NCI-H524 treated with DMSO at 0.1 percent for 48 hours (cell line): Measurements from ENCODE around the gene COL6A3.

Experiments
- DNase-seq: peaks from one replicate; lab custom pipeline; 2025; lab: John Stamatoyannopoulos, UW

Gene COL6A3, protein sequence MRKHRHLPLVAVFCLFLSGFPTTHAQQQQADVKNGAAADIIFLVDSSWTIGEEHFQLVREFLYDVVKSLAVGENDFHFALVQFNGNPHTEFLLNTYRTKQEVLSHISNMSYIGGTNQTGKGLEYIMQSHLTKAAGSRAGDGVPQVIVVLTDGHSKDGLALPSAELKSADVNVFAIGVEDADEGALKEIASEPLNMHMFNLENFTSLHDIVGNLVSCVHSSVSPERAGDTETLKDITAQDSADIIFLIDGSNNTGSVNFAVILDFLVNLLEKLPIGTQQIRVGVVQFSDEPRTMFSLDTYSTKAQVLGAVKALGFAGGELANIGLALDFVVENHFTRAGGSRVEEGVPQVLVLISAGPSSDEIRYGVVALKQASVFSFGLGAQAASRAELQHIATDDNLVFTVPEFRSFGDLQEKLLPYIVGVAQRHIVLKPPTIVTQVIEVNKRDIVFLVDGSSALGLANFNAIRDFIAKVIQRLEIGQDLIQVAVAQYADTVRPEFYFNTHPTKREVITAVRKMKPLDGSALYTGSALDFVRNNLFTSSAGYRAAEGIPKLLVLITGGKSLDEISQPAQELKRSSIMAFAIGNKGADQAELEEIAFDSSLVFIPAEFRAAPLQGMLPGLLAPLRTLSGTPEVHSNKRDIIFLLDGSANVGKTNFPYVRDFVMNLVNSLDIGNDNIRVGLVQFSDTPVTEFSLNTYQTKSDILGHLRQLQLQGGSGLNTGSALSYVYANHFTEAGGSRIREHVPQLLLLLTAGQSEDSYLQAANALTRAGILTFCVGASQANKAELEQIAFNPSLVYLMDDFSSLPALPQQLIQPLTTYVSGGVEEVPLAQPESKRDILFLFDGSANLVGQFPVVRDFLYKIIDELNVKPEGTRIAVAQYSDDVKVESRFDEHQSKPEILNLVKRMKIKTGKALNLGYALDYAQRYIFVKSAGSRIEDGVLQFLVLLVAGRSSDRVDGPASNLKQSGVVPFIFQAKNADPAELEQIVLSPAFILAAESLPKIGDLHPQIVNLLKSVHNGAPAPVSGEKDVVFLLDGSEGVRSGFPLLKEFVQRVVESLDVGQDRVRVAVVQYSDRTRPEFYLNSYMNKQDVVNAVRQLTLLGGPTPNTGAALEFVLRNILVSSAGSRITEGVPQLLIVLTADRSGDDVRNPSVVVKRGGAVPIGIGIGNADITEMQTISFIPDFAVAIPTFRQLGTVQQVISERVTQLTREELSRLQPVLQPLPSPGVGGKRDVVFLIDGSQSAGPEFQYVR (N-terminal part only)

DNA sequence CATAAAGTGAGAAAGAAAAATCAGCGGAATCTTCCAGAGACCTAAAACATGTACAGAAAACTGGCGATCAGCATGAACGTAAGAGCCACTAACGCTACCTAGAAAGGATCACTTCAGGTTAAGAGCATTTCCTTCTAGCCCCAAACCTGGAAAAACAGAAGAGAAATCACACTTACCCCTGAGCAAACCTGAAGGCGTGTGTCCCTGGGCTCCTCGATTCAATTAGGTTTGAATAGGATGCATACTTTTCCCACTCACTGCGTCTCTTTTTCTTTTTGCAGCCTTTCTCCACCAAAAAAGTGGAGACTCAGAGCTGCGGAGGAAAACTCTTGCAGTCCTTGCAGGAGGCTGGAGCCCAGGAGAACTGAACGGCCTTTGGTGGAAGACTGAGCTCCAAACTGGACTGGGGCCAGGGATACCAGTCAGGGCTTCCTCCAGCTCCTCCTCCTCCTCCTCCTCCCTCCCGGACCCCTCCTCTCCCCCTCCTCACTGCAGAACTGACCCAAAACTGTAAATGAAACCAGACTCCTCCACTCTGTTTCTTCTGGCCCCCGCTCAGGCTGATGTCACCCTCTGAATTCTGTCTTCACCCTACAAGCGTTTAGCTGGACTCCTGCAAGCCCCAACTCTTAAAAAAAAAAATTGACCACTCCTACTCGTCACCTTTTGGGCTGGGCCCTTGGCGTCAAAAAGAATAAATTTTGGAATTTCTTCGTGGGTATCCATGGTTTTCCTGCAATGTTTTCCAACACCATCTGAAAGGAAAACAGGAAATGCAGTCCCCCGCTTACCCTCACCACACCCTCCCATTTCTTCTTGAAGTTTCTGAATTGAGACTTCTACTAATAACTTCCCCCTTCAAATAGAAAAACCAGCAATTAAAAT is at the start of gene COL6A3:
Gene COL6A3 (minus strand): TSS at position 388 of the 885 bp plus-strand sequence. CDS start 17,347 bp downstream, outside the sequence.
- no peak for DNase-seq

DNA sequence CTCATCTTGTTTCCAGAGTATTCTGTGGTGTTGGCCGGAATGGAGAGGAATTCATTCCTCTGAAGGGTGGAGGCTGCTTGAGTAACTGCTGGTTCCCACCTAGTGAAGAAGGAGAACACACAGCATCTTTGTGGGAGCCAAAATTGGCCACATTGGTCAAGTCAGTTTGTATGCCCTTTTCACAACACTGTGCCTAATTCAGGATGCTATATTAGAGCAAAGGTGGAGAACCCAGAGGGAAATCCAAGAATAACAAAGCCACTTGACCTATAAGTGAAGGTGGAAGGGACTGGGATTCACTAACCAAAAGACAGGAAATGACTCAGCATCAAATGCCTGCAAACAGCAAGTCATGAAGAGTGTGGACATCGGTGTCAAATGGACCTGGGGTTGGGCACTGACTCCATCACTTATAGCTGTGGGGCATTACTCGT is 45.8 kb upstream of the COL6A3 start:
- DNase-seq = no peak

DNA sequence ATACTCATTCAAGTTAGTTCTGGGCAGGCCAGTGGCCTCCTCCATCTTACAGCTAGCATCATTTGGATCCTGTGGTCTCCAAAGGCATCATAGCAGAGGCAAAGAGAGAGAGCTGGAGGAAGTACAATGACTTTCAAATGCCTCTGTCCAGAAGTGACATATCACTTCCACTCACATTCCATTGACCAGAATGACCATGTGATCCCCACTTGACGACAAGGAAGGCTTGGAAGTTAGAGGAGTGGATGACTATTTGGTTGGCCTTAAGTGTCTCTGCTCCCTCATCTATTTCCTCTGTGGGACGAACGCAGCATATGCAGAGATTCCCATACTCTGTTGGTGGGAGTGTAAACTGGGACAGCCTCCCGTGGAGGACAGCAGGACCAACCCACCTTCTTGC is 45.3 kb upstream of the COL6A3 start:
- no peak for DNase-seq

DNA sequence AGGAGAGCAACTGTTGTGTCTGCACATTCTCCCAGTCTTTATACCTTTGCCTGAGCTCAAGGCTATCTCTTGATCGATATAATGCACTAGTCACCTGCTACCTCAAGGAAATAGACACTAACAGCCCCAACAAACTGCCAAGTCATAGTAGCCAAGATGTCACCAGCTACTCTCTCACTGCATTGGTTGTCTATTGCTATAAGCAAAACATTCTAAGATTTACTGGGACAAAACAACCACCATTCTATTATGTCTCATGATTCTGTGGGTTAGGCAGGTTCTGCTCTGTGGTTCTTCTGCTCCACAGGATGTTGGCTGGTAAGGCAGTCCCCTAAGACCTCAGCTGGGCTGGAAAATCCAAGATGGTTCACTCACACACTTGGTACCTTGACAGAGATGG is 44.6 kb upstream of the COL6A3 start:
- no peak for DNase-seq

DNA sequence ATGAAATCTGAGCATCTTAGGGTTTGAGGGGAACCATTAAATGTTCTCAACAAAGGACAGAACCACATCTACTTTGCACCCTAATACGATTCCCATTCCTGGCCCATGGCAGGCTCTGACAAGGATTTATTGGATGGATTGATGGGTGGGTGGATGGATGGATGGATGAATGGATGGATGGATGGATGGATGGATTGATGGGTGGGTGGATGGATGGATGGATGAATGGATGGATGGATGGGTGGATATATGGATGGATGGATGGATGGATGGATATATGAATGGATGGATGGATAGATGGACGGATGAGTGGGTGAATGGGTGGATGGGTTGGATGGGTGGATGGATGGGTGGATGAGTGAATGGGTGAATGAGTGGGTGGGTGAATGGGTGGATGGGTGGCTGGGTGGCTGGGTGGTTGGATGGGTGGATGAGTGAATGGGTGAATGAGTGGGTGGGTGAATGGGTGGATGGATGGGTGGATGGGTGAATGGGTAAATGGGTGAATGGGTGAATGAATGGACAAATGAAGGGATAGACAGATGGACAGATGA is 43.5 kb upstream of the COL6A3 start:
- DNase-seq = no peak

DNA sequence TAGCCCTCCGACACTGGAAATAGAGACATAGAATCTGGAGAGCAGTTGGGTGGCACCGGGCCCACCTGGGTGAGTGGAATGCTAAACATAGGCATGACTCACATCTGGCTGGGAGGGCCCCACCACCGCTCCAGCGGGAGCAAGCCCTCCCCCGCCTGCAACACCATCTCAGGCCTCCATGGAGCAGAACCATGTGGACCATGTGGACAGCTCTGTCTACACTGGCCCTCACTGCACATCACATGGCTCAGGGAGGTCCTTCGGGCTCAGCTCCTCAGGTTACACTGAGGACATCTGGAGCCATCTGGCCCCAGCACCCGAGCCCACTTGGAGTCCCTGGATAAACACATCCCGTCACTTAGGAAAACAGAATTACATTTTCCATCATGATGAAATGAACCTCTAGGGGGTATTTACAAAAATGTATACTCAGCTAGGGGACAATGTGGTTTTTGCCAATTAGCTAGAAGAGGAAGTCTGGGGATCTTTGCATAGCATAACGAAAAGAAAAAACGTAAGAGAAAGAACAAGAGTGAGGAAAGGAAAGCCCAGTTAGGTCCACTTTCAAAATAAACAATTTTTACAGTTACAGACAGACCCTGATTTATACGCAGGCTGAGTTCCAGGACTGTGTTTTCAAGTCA is 42.4 kb upstream of the COL6A3 start:
- peak; percentile 63 for DNase-seq

DNA sequence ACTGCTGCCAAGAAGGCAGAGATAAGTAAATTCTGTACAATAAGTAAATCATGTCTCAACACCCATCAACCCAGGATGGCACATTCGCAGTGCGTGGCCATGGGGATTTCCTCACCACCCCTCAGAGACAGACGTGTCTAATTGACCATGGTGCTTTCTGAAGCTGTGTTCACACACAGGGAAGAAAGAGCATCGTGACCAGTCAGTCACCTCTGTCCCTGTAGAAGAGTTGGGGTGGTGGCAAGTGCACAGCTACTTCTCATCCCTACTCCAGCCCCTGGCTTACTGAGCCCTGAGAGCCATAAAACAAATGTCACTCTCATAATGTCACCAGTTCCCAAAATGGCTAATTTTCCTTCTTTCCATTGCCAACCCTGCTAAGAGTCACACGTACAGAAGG is 41.8 kb upstream of the COL6A3 start:
- DNase-seq = no peak

DNA sequence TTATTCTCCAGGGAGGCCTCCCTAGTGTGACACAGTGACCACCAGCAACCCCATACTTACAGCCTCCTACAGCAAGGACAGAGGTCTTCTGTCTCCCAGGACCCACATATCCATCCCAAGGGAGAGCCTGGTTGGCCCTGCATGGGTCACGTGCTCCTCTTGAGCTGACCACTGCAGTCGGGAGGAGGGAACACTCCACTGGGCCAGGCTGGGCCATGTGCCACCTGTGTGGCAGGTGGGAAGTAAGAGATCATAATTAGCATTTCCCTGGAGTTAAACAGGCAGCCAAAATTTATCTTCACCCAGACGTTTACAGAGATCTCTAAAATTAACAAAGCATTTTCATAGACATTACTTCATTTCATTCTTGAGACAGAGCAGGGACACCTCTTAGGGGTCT is 39.7 kb upstream of the COL6A3 start:
- DNase-seq = no peak

DNA sequence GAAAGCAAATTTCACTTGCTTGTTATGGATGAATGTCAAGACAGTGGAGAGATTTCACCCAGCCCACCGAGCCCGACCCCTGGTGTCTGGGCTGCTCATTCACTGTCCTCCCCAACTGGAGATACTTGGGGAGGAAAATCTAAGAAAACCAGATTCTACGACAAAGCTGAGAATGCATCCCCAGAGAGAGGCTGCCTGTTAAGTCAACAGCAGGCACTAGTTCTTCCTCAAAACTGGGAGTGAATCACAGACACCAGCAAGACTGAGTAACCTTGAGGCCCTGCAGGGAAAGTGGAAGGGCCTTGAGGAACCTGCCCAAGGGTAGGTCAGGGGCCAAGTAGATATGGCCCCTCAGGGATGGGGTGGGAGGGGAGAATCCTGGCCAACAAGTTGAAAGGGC is 38.9 kb upstream of the COL6A3 start:
- DNase-seq = no peak

DNA sequence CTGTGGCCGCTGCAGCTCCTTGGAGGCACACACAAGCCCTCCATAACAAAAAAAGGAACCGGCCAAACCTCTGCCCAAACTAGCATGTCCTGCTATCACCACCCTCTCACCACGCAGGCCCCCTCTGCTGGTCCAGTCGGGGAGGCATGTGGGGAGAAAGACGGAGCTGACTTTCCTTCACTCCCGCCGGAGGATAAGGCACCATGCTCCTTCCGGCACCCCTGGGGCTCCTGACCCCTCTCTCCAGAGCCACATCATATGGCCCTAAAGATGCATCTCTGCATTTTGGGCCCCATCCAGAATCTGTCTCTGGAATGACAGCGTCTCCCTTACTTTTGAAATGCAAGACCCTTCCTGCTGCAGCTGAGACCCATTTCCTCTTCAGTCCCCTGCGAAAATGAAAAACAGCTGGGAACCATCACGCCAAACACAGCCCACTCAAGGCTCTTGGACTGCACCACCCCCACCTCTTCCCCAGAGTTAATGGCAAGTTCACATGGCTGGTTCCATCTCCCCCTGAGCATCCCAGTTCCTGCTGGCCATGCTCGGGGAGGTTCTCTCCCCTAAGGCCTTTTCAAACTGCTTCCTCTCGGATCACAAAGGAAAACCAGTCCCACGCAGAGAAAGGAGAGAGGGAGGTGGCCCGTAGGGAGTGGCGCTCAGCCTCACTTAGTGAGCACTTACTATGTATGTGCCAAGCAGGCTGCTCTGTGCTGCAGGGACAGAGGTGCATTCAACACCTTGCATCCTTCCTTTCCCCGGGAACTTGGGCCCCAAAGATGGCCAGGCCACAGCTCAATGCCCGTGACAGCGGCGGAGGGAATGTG is 37.9 kb upstream of the COL6A3 start:
- DNase-seq = no peak

DNA sequence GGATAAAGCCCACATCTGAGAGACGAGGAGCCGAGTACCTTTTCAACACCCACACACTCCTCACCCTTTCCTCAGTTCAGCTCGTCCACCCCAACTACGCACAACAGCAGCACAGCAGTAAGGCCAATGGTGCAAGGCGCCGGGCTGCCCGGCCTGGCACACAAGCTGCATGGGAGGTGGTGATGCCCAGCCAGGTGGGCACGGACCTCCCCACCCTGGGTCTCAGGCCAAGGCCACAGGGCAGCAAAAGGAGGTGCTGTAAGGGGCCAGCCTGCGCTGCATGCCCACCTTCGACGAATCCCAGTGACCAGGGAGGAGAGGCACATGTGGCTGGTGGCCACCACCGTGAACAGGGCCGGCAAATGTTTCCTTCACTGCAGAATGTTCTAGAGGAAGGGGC is 36.6 kb upstream of the COL6A3 start:
- DNase-seq = no peak

DNA sequence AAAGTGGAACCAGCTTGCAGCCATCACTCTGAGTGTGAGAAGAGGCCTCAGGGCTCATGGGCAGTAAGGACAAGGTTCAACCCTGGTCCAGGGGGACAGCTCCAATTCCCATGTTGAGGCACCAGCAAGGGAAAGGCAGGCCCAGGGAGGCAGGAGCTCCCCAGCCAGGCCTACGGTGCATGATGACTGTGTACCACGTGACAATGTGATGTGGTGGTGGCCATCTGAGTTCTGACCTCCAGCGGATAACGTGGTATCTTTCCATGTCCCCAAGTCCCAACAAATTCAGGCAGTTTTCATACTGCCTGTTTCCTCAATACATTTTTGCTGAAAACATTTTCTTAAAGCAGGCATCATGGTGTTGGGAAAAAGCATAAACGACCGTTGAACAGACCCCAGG is 36.1 kb upstream of the COL6A3 start:
- no peak for DNase-seq

DNA sequence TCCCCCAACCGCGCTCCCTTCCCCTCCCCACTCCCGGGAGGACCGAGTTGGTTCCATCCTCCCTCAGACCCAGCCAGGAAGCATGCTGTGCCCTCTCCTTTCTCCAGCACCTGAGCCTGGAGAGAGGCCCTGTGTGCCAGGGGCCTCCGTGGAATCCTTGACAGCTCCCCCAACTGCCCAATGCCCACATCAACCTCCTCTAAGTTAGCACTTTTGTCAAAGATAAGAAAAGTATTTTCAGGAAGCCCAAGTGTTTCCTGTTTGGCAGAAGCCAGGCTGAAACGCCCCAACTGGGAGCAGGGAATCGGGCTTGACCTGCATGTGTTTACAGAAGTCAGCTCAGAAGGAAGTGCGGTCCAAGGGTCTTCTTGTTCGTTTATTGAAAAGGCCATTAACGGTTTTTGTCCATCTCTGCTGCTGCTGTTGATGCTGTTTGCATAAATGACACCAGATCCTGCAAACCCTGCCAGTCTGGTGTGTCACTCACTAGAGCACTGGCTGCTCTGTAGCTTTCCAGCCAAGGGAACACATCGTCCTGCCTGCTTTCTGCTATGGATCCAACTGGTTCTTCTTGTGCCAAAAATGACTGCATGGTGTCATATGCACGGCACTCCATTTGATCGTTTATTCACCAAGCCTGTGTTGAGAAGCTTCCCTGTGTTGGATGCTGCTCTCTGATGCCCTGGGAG is 35.4 kb upstream of the COL6A3 start:
- no peak for DNase-seq

DNA sequence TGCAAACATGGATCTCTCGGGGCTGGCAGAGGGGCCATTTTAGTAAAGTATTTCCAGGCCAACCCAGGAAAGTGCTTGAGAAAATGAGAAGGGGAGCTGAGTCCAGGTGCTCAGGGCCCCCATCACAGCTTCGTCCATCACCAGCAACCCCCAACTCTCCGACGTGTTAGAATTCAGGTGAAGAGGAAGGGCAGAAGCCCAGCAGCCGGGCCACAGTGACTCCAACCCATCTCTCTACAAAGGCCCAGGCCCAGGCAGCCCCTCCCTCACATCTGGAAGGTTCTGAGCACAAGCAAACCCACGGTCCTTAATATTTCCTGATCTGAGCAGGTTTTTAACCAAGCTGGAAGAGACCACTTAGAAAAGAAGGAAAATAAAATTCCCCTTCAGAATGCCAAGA is 34.7 kb upstream of the COL6A3 start:
- no peak for DNase-seq

DNA sequence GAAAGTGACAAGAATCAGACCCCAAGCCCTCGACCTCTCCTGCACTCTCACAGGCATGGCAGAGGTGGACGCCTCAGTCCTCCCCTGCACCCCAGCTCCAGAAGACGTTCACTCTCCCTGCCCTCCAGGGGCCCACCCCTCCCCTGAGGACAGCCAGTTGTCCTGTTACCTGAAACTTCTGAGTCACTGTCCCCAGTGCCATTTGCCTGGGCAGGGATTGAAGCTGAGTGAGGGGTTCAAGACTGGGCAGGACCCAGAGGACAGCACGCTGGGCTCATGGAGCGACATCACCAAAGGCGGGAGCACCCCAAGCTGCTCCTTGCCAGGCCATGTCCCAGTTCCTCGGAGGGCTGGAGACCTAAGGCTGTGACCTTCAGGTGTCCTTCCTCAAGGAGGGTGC is 34.2 kb upstream of the COL6A3 start:
- DNase-seq = no peak

DNA sequence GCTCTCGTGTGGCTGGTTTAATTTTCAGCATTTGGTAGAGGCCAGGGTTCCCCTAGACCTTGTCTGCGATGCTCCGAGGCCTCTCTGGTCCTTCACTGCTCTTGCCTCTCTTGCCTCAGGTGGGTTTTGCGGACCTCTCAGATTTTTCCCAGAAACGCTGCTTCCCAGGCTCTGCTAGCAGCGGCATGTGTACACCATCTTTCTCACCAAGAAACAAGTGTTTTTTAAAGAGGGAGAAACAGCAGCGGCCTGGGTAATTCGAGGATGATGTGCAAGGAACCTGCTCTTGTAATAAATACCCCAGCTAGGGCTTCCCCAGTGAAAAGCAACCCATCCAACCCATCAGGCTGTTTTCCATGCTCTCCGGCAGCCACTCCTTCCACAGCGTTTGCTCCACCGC is 33.5 kb upstream of the COL6A3 start:
- no peak for DNase-seq

DNA sequence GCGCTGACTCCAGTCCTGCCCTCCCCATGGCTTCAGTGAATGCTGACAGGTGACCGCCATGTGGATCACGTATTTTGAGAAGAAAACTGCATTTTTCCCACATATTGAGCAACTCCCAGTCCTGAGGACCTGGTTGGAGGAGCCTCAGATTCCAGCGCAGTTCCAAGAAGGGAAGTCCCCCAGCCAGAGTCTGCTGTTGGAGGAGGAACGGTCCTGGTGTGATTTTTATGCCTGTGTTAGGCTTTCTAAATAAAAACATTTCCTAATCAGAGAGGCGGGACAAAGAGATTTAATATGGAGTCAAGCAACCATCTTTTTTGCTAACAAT is 32.3 kb upstream of the COL6A3 start:
- no peak for DNase-seq

DNA sequence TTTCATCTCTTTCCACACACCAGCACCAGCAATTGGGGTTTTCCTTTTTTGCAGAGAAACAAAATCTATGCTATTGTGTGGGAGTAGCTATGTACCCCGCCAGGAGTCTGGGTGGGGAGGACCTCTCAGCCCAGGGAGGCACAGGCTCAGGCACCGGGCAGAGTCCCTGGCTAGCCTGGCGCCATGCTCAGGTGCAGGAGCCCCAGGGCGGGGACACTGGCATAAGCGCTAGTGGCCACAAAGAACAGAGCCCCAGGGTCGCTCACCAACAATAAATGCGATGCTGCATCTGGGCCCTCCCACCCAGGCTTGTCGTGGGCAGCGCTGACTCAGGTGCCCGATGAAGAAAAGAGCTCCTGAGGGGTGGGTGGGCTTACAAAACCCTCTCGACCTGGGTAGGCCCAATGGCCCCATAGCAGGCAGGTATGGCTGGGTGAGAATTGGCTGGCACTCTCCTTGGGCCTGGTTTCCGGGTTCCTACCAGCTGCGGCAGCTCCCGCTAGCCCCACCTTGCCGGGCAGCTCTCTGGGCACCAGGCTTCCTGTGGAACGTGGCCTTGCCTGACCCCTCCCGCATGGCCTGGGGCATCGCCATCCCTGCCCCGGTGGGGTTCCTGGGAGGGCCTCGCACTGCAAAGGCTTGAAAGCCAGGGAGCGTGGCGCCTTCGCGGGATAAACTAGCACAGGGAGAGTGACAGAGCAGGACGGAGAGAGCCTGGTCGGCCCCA is 31.8 kb upstream of the COL6A3 start:
- DNase-seq = no peak

DNA sequence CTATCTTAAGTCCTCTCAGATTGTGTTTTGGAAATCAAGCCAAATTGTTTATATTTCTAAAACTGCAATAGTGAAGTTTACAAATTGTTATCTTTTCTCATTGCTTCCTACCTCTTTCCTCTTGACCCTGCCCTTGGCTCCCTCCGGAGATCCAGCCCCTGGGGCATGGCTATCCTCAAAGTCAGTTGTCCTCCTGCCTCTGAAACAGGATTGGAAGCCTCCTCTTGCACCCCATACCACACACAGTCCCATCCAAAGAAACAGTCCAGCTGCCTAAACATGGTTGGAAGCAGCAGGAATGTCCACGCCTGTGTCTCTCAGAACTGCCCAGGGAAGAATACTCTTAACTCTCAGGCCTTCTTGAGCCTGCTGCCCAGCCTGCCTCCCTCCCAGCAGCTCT is 30.1 kb upstream of the COL6A3 start:
- DNase-seq = no peak
